K562 (cell line): Measurements from ENCODE around the gene UCHL5. TPM values are rescaled to one million over a fixed set of nuclear protein-coding genes. Genes with fewer than 3 reads are reported as not detected.

Experiments
- ATAC-seq: fragments of 200-7000 bp; cut with Tn5 transposase; 3 replicates; pipeline ENCODE4 v1.9.1; 2020; ENCODE audit warnings: moderate library complexity
- BruUV-seq: library from RNA; stranded (reverse); fragments of 400-500 nt; replicated peaks from 2 replicates; lab custom pipeline; 2021; lab: Mats Ljungman, UMichigan
- CTCF ChIA-PET: fragments of 300-600 bp; formaldehyde crosslinking; extraction: SDS; loops from one replicate; lab custom pipeline; 2021; ENCODE audit warnings: low intra/inter-chr PET ratio; lab: Yijun Ruan, JAX
- POLR2A ChIA-PET: fragments of 300-600, 350-650 bp; sonication (Branson Sonifier 250); formaldehyde crosslinking; extraction: SDS; loops from one replicate; lab custom pipeline; 2021; ENCODE audit warnings: antibody characterized with exemption, inconsistent platforms; lab: Yijun Ruan, JAX
- DNase-seq, 4 experiments: peaks; one replicate each; pipeline versions ENCODE4 v3.0.0 to v3.0.0-alpha.2; 2011 to 2018; ENCODE audit warnings: low spot score in 3 of 4, mixed read lengths in 3 of 4; ENCODE audit errors: extremely low read depth in 1 of 4
- FAIRE-seq: peaks from 2 replicates; lab custom pipeline; 2011; peaks lifted over from hg19 to GRCh38; lab: Jason Lieb, UNC
- H2AFZ ChIP-seq: 2 replicates; pipeline ENCODE4 v1.6.0; 2011; ENCODE audit warnings: low read depth, low read length, control low read depth, inconsistent platforms
- H3K27ac ChIP-seq: fragments of 200-600 bp; 3 replicates; pipeline ENCODE4 v1.8.0; 2011; ENCODE audit warnings: low read depth, mild to moderate bottlenecking, control low read depth, inconsistent platforms, low read length, moderate library complexity, mixed read lengths; ENCODE audit errors: extremely low read depth
- H3K27me3 ChIP-seq, 2 experiments: fragments of 300-600 bp in 1 of 2; 2 replicates in 1 of 2; 3 replicates in 1 of 2; pipeline versions ENCODE4 v1.6.0 to v1.8.0; 2011; ENCODE audit warnings: inconsistent platforms in 2 of 2, low read length in 2 of 2, mild to moderate bottlenecking in 1 of 2, mixed read lengths in 1 of 2, moderate library complexity in 1 of 2; ENCODE audit not compliant: control insufficient read depth in 2 of 2, insufficient read depth in 2 of 2
- H3K36me3 ChIP-seq: fragments of 300-600 bp; 3 replicates; pipeline ENCODE4 v1.8.0; 2011; ENCODE audit warnings: mild to moderate bottlenecking, low read length, inconsistent platforms; ENCODE audit not compliant: control insufficient read depth, insufficient read depth
- H3K4me1 ChIP-seq, 2 experiments: fragments of 200-600 bp in 1 of 2; replicated peaks in 1 of 2; 2 replicates in 1 of 2; 3 replicates in 1 of 2; pipeline versions ENCODE4 v1.5.1 to v1.8.0; 2011; ENCODE audit warnings: inconsistent platforms in 2 of 2, low read length in 2 of 2, mild to moderate bottlenecking in 1 of 2, mixed read lengths in 1 of 2, moderate library complexity in 1 of 2; ENCODE audit not compliant: control insufficient read depth in 2 of 2, insufficient read depth in 2 of 2
- H3K4me2 ChIP-seq: 2 replicates; pipeline ENCODE4 v1.6.1; 2011; ENCODE audit warnings: low read length, control low read depth, inconsistent platforms, mixed read lengths; ENCODE audit not compliant: insufficient read depth
- H3K4me3 ChIP-seq: fragments of 200-600 bp; sonication (generic), shearing (Covaris generic); 2 replicates; pipeline ENCODE4 v1.5.1; 2016; ENCODE audit warnings: control low read depth, inconsistent platforms
- H3K79me2 ChIP-seq: fragments of 200-600 bp; 3 replicates; pipeline ENCODE4 v1.8.0; 2011; ENCODE audit warnings: low read length, inconsistent platforms; ENCODE audit not compliant: control insufficient read depth, insufficient read depth
- H3K9ac ChIP-seq, 2 experiments: 2 replicates each; pipeline versions ENCODE4 v1.6.0 to v1.6.1; 2011; ENCODE audit warnings: low read depth in 2 of 2, low read length in 2 of 2, control low read depth in 1 of 2, inconsistent platforms in 1 of 2, mild to moderate bottlenecking in 1 of 2, mixed read lengths in 1 of 2; ENCODE audit not compliant: insufficient read depth in 1 of 2
- H3K9me1 ChIP-seq: one replicate; pipeline ENCODE4 v1.6.0; 2011; ENCODE audit warnings: inconsistent platforms, mild to moderate bottlenecking, low read length, moderate library complexity; ENCODE audit not compliant: control insufficient read depth, insufficient read depth
- H3K9me3 ChIP-seq: replicated peaks from 2 replicates; pipeline ENCODE4 v1.5.1; 2011; ENCODE audit warnings: low read depth, low read length, inconsistent platforms; ENCODE audit not compliant: control insufficient read depth, insufficient read depth
- H4K20me1 ChIP-seq: replicated peaks from 2 replicates; pipeline ENCODE4 v1.6.1; 2011; ENCODE audit warnings: low read length, inconsistent platforms, mixed read lengths; ENCODE audit not compliant: control insufficient read depth, insufficient read depth
- CBFA2T2 ChIP-seq: fragments of 450-650 bp; conservative IDR thresholded peaks from 2 replicates; pipeline ENCODE4 v1.6.1; 2017; ENCODE audit warnings: mild to moderate bottlenecking
- CHAMP1 ChIP-seq: fragments of 450-650 bp; IDR thresholded peaks from 2 replicates; pipeline ENCODE4 v1.6.1; 2016; ENCODE audit warnings: mild to moderate bottlenecking
- DEAF1 ChIP-seq: fragments of 450-650 bp; formaldehyde crosslinking; IDR thresholded peaks from 2 replicates; pipeline ENCODE4 v1.4.0; 2020; ENCODE audit warnings: mild to moderate bottlenecking, moderate library complexity
- E4F1 ChIP-seq: fragments of 250-450 bp; sonication (Bioruptor Pico); IDR thresholded peaks from 2 replicates; pipeline ENCODE4 v1.5.0; 2021; ENCODE audit warnings: mild to moderate bottlenecking, borderline replicate concordance
- ELK3 ChIP-seq: fragments of 450-650 bp; formaldehyde crosslinking; IDR thresholded peaks from 2 replicates; pipeline ENCODE4 v1.4.0; 2020; ENCODE audit warnings: mild to moderate bottlenecking
- HINFP ChIP-seq: fragments of 450-650 bp; conservative IDR thresholded peaks from 2 replicates; pipeline ENCODE4 v1.6.1; 2016; ENCODE audit warnings: missing genetic modification characterization, low read depth, mild to moderate bottlenecking, control low read depth, missing compliant biosample characterization
- POLR2AphosphoS2 ChIP-seq: IDR thresholded peaks from 2 replicates; pipeline ENCODE4 v1.6.1; 2012; ENCODE audit warnings: low read length, improper control_type of control experiment
- SMAD4 ChIP-seq: fragments of 250-450 bp; sonication (Bioruptor Pico); conservative IDR thresholded peaks from 2 replicates; pipeline ENCODE4 v1.8.0; 2021; ENCODE audit warnings: inconsistent platforms, mild to moderate bottlenecking, moderate library complexity
- TCF3 ChIP-seq: sonication (generic); formaldehyde crosslinking; IDR thresholded peaks from 2 replicates; pipeline ENCODE4 v1.4.0; 2020; ENCODE audit warnings: mild to moderate bottlenecking, missing genetic modification reagents
- TFAM ChIP-seq: fragments of 250-450 bp; sonication (Bioruptor Pico); conservative IDR thresholded peaks from 2 replicates; pipeline ENCODE4 v1.5.0; 2021; ENCODE audit warnings: mild to moderate bottlenecking, moderate library complexity
- ZBTB7A ChIP-seq: IDR thresholded peaks from 2 replicates; pipeline ENCODE4 v1.6.1; 2011; ENCODE audit warnings: low read depth, mild to moderate bottlenecking, low read length, moderate library complexity, borderline replicate concordance; ENCODE audit not compliant: control insufficient read depth
- ZNF551 ChIP-seq: fragments of 250-450 bp; sonication (Bioruptor Pico); IDR thresholded peaks from 2 replicates; pipeline ENCODE4 v1.5.0; 2021; ENCODE audit warnings: mild to moderate bottlenecking, moderate library complexity
- in situ Hi-C: fragments of 300-500 bp; cut with MboI; formaldehyde crosslinking; loops from 4 replicates; pipeline ENCODE4 v1.15.0; 2018; ENCODE audit warnings: inconsistent platforms, mixed read lengths
- intact Hi-C: fragments of 100-400 bp; cut with micrococcal nuclease; formaldehyde crosslinking; loops from 2 replicates; pipeline ENCODE4 v1.14.2; 2022
- polyA plus RNA-seq, 8 experiments: library from polyadenylated mRNA; depleted of rRNA in 4 of 8; stranded (reverse) in 5 of 8; unstranded in 3 of 8; fragments of >200 nt; fragmentation: Nextera tagmentation in 2 of 8; fragmentation: Illumina TruSeq in 1 of 8; extraction: Ambion mirVana in 2 of 8; extraction: Trizol in 1 of 8; gene quantifications; 2 replicates each; pipeline versions ENCODE4 v1.2.1 to v1.2.3, GENCODE V29; 2011 to 2014; ENCODE audit warnings: inconsistent platforms in 1 of 8, missing spikeins in 1 of 8
- total RNA-seq, 7 experiments: library from RNA; depleted of rRNA in 6 of 7; stranded (reverse); fragments of >200 nt in 6 of 7; fragmentation: Illumina TruSeq in 2 of 7; extraction: Trizol in 2 of 7; gene quantifications; 2 replicates each; pipeline versions ENCODE4 v1.2.1 to v1.2.3, GENCODE V29; 2011 to 2021; ENCODE audit warnings: low replicate concordance in 1 of 7

The UCHL5 gene
- total and polyA plus RNA-seq, 9 of the 15 experiments (the other 6 are each of a cell fraction or from before 2014, with no cell fraction given), result 61.0 to 206 (median 122) TPM

- TF ChIP-seq TCF3 (peak; percentile 86), CHAMP1 (peak; percentile 30; the same call in 1 of the 2 replicates)
These were observed 20.0 kb upstream of the UCHL5 start (continued) for GRCh38 chr1:193079187-193079586.

GRCh38 chr1:193077991-193078390, 18.8 kb upstream of the UCHL5 start:
- in situ Hi-C loops, result no loop called here
- no peak overlapping the region for H2AFZ ChIP-seq
- H3K9me1 ChIP-seq, result no peaks in the 10 kb centered on the region
- CTCF ChIA-PET, result no interaction called here
- no TSS peak for BruUV-seq
- no peak overlapping the region for H3K4me3 ChIP-seq
- H3K36me3 ChIP-seq, result peaks cover 76% of the 10 kb centered on the region
- no peak for DNase-seq
- intact Hi-C loops, result no loop called here
- no peak for FAIRE-seq
- H3K27me3 ChIP-seq, result no peaks in the 10 kb centered on the region
- H3K4me1 ChIP-seq, result no peaks in the 10 kb centered on the region
- POLR2A ChIA-PET, result interaction anchor here (0.8 to 1.1 kb wide), 2 partner anchors 10 to 101 kb away, joined by 3 to 4 read pairs; no protein-coding TSS in a partner anchor
- no peak overlapping the region for H3K27ac ChIP-seq
- peaks cover 23% of the 10 kb centered on the region for H3K79me2 ChIP-seq
- H3K9ac ChIP-seq, result no peak overlapping the region
- no peaks in the 10 kb centered on the region for H4K20me1 ChIP-seq
- H3K4me2 ChIP-seq, result no peak overlapping the region
- ATAC-seq, result no peak
- peaks cover 12% of the 10 kb centered on the region for H3K9me3 ChIP-seq
- TF ChIP-seq HINFP (tag), result no peak
- no peak for TF ChIP-seq POLR2AphosphoS2
- TF ChIP-seq TFAM (CRISPR knock-in tag), result no peak
- TF ChIP-seq CBFA2T2, result no peak
- no peak for TF ChIP-seq SMAD4
- TF ChIP-seq E4F1, result no peak
- TF ChIP-seq DEAF1 (CRISPR knock-in tag), result no peak
- no peak for TF ChIP-seq ELK3 (CRISPR knock-in tag)
- no peak for TF ChIP-seq ZBTB7A
- TF ChIP-seq ZNF551 (CRISPR knock-in tag), result no peak
